Measurements from ENCODE around the gene ZNF181. TPM values are rescaled to one million over a fixed set of nuclear protein-coding genes. Genes with fewer than 3 reads are reported as not detected.
A peak's percentile ranks its signal among the peaks of the same experiment; 100 is the strongest.

Gene ZNF181
- total RNA-seq, 1 donor from 2014 or later: 12.2 TPM

- no peak for DNase-seq (ENCODE audit: low spot score)
Observed at GRCh38 chr19:34759218-34759917, 25.3 kb downstream of the ZNF181 start.

GRCh38 chr19:34766386-34766785, 32.3 kb downstream of the ZNF181 start:
- no peak for DNase-seq (ENCODE audit: low spot score)

GRCh38 chr19:34767951-34768350, 33.9 kb downstream of the ZNF181 start:
- DNase-seq (ENCODE audit: low spot score): no peak

GRCh38 chr19:34772697-34773554, 38.9 kb downstream of the ZNF181 start, which contains the start of gene ZNF599:
Gene ZNF599, minus strand, starts transcription at chr19:34773215. Its CDS starts 374 bp downstream, at chr19:34772841.
- peak; percentile 92 for DNase-seq (ENCODE audit: low spot score)

GRCh38 chr19:34773555-34773864, 39.5 kb downstream of the ZNF181 start:
- DNase-seq (ENCODE audit: low spot score): no peak

- no peak for DNase-seq (ENCODE audit: low spot score)
Observed at GRCh38 chr19:34774857-34775256, 40.8 kb downstream of the ZNF181 start.

GRCh38 chr19:34778342-34778741, 44.3 kb downstream of the ZNF181 start:
- no peak for DNase-seq (ENCODE audit: low spot score)

- DNase-seq (ENCODE audit: low spot score): no peak
Observed at GRCh38 chr19:34779652-34780051, 45.6 kb downstream of the ZNF181 start.

- DNase-seq (ENCODE audit: low spot score): no peak
Observed at GRCh38 chr19:34786236-34786635, 52.2 kb downstream of the ZNF181 start.

GRCh38 chr19:34787059-34787824, 53.2 kb downstream of the ZNF181 start:
- no peak for DNase-seq (ENCODE audit: low spot score)

- DNase-seq (ENCODE audit: low spot score): no peak
Observed at GRCh38 chr19:34788074-34788473, 54.0 kb downstream of the ZNF181 start.

GRCh38 chr19:34793565-34793964, 59.5 kb downstream of the ZNF181 start:
- DNase-seq (ENCODE audit: low spot score): peak; percentile 14

GRCh38 chr19:34794066-34794960, 60.3 kb downstream of the ZNF181 start:
- no peak for DNase-seq (ENCODE audit: low spot score)

Other genes starting within 250 kb of the ZNF181 start
- gene SCGB2B2, start 57.1 kb upstream of the ZNF181 start, total RNA-seq: 3.4 TPM
- gene ZNF302, start 56.6 kb upstream of the ZNF181 start, total RNA-seq: 41.1 TPM
- 7.3 TPM for gene ZNF599, start 39.0 kb downstream of the ZNF181 start, total RNA-seq
- gene ZNF30, start 192.7 kb downstream of the ZNF181 start, total RNA-seq: 4.6 TPM
- 10.2 TPM for gene ZNF792, start 230.0 kb downstream of the ZNF181 start, total RNA-seq